ENCODE measurements around the gene BTG4. TPM values are rescaled to one million over a fixed set of nuclear protein-coding genes. Genes with fewer than 3 reads are reported as not detected.

Gene BTG4
- total RNA-seq, 6 experiments from 2014 or later, result not detected

GRCh38 chr11:111446404-111447111 lies 65.6 kb downstream of the BTG4 start:
- Mint-ChIP-seq H3K36me3 (ENCODE audit: low read depth) (no peaks in the 10 kb centered on the region), H3K27me3 (ENCODE audit: insufficient read depth) (peaks cover 7% of the 10 kb centered on the region), H3K4me3 (no peak overlapping the region), H3K4me1 (ENCODE audit: low read depth) (peaks cover 37% of the 10 kb centered on the region), H3K27ac (no peak overlapping the region), H3K9me3 (no peaks in the 10 kb centered on the region)
- peak; percentile 83 for TF ChIP-seq CTCF (IDR thresholded peaks at IDR 0.05)
- peak; percentile 92 for DNase-seq

DNA sequence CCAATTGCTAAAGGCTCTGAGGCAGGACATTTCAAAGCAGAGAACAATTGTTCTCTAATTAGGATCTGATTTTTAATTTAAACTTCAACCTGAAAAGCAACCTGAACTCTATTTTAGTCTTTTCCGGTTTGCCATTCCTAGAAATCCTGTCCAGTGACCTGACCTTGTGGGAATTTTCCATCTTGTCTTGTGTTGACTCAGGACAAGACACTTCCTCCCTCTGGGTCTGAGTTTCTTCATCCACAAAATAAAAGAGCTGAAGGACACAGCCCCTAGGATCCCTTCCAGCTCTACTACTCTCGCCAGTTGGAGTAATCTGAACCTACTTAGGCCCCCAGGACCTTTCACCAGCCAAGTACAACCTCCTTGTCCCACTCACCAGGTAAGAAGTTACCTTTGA lies 66.6 kb downstream of the BTG4 start:
- Mint-ChIP-seq H3K27me3 (ENCODE audit: insufficient read depth) (peaks cover 2% of the 10 kb centered on the region; the same call in 1 of the 2 replicates), H3K4me1 (ENCODE audit: low read depth) (peaks cover 37% of the 10 kb centered on the region), H3K4me3 (no peak overlapping the region), H3K36me3 (ENCODE audit: low read depth) (no peaks in the 10 kb centered on the region), H3K9me3 (no peaks in the 10 kb centered on the region), H3K27ac (no peak overlapping the region)
- no peak for TF ChIP-seq CTCF (IDR thresholded peaks at IDR 0.05)
- peak; percentile 29 for DNase-seq

Small RNA genes within 50 kb of the gene (microRNA-seq; reads per million reads assigned to microRNA genes)
- gene MIR34B (2.3 reads per million), gene MIR34C (66.4 reads per million, percentile 45 among the genes with 10 or more reads in this experiment)

Other genes starting within 250 kb of the BTG4 start
- gene POU2AF3, start 213.8 kb downstream of the BTG4 start, total RNA-seq (2021; fragmentation: NEBNext Ultra II Directional; extraction: Animal tissue kit (Norgen Biotek cat#: 25700)), result not detected
- gene POU2AF1, start 133.1 kb downstream of the BTG4 start, total RNA-seq (2021; fragmentation: NEBNext Ultra II Directional; extraction: Animal tissue kit (Norgen Biotek cat#: 25700)), result not detected
- gene HOATZ, start 2.4 kb upstream of the BTG4 start, total RNA-seq (2021; fragmentation: NEBNext Ultra II Directional; extraction: Animal tissue kit (Norgen Biotek cat#: 25700)), result not detected
- gene LAYN, start 28.3 kb upstream of the BTG4 start, total RNA-seq (2021; fragmentation: NEBNext Ultra II Directional; extraction: Animal tissue kit (Norgen Biotek cat#: 25700)), result 100 to 1,000 TPM in 5 of 6 experiments, 10 to 100 TPM in 1; 79.1 to 148 (median 132) TPM
- 10 to 100 TPM; 15.4 to 25.5 (median 18.0) TPM for gene SIK2, start 90.1 kb upstream of the BTG4 start, total RNA-seq (2021; fragmentation: NEBNext Ultra II Directional; extraction: Animal tissue kit (Norgen Biotek cat#: 25700))

All from HFFc6 (cell line).